ENCODE results near the gene ADAMTS6. TPM values are rescaled to one million over a fixed set of nuclear protein-coding genes. Genes with fewer than 3 reads are reported as not detected.

Gene ADAMTS6
- total RNA-seq, 1 experiment from 2014 or later: 1.2 TPM

DNA sequence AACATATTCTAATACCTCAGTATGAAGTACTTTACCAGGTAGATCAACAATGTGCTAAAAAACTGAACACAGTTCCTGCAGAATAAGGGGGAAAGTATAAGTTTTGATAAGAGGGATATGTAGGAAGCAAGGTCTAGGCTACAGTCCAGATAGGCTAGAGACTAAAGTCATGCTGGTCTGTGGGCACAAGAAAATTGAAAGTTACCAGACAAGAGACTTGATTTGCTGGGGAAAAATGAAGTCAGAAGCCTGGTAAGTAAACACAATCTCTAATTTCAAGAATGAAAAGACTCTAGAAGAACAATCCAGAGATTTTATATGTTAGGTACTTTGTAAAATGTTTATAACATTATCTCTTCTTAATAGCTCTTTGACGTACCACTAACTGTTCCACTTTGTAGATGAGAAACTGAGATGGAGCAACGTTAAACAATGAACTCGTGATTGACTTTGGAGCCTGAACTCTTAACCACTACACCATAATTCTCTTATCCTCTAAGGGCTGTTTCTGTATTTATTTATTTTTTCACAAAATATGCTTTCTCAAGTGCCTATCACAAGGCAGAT lies 19.5 kb downstream of the ADAMTS6 start:
- CTCF ChIA-PET: no interaction called here
- DNase-seq: no peak
- Mint-ChIP-seq H3K4me1 (ENCODE audit: low read depth, unreplicated experiment) (no peaks in the 10 kb centered on the region), H3K27ac (ENCODE audit: unreplicated experiment) (no peak overlapping the region), H3K36me3 (ENCODE audit: insufficient read depth, unreplicated experiment) (no peaks in the 10 kb centered on the region), H3K4me3 (ENCODE audit: low read depth, unreplicated experiment) (no peak overlapping the region), H3K27me3 (ENCODE audit: unreplicated experiment) (no peaks in the 10 kb centered on the region), H3K9me3 (ENCODE audit: low read depth, unreplicated experiment) (no peaks in the 10 kb centered on the region)
- TF ChIP-seq, protein P1, sequence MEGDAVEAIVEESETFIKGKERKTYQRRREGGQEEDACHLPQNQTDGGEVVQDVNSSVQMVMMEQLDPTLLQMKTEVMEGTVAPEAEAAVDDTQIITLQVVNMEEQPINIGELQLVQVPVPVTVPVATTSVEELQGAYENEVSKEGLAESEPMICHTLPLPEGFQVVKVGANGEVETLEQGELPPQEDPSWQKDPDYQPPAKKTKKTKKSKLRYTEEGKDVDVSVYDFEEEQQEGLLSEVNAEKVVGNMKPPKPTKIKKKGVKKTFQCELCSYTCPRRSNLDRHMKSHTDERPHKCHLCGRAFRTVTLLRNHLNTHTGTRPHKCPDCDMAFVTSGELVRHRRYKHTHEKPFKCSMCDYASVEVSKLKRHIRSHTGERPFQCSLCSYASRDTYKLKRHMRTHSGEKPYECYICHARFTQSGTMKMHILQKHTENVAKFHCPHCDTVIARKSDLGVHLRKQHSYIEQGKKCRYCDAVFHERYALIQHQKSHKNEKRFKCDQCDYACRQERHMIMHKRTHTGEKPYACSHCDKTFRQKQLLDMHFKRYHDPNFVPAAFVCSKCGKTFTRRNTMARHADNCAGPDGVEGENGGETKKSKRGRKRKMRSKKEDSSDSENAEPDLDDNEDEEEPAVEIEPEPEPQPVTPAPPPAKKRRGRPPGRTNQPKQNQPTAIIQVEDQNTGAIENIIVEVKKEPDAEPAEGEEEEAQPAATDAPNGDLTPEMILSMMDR (IDR thresholded peaks at IDR 0.05; ENCODE audit: unreplicated experiment): no peak
- intact Hi-C loops (cut with micrococcal nuclease; ENCODE audit: unreplicated experiment): no loop called here
- no TSS peak for BruUV-seq (replicated peaks)

DNA sequence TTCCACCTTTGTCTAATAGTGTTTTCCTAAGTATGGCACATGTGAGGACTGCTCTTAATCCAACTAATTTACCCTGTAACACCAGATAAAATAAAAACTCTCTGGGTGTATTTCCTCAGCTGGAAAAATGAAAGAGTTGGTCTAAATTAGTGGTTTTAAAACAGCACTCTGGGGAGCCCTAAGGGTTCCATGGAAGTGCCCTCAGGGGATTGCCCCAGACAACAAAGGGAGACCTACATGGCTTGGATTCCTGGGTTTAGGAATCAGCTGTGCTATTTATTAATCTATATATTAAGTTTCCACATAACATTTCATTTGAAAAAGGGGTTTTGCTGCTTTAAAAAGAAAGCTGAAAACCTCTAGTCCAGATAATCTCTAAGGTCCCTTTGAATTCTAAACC lies 20.2 kb downstream of the ADAMTS6 start:
- Mint-ChIP-seq H3K4me3 (ENCODE audit: low read depth, unreplicated experiment) (no peak overlapping the region), H3K27me3 (ENCODE audit: unreplicated experiment) (no peaks in the 10 kb centered on the region), H3K9me3 (ENCODE audit: low read depth, unreplicated experiment) (no peaks in the 10 kb centered on the region), H3K4me1 (ENCODE audit: low read depth, unreplicated experiment) (no peaks in the 10 kb centered on the region), H3K36me3 (ENCODE audit: insufficient read depth, unreplicated experiment) (no peaks in the 10 kb centered on the region), H3K27ac (ENCODE audit: unreplicated experiment) (no peak overlapping the region)
- no TSS peak for BruUV-seq (replicated peaks)
- TF ChIP-seq, protein P1 (IDR thresholded peaks at IDR 0.05; ENCODE audit: unreplicated experiment): no peak
- no peak for DNase-seq
- intact Hi-C loops (cut with micrococcal nuclease; ENCODE audit: unreplicated experiment): no loop called here
- CTCF ChIA-PET: no interaction called here

DNA sequence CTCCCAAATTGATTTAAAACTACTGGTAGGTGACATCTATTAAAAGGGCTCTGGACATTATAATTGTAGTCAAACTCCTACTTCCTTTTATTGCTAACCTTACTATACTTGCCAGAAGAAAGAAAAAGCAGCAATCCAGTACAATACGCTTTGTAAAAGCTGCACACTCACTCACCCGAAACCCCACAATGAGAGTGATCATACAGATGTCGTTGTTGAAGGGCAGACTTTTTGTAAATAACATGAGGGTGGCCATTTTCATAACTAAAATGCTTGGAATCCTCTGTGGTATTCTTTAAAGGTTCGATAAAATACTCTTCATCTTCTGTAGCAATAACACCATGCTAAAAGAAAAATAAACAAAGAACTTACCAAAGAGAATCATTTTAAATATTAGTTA lies 21.7 kb downstream of the ADAMTS6 start:
- Mint-ChIP-seq H3K4me3 (ENCODE audit: low read depth, unreplicated experiment) (no peak overlapping the region), H3K36me3 (ENCODE audit: insufficient read depth, unreplicated experiment) (no peaks in the 10 kb centered on the region)
- CTCF ChIA-PET: no interaction called here

DNA sequence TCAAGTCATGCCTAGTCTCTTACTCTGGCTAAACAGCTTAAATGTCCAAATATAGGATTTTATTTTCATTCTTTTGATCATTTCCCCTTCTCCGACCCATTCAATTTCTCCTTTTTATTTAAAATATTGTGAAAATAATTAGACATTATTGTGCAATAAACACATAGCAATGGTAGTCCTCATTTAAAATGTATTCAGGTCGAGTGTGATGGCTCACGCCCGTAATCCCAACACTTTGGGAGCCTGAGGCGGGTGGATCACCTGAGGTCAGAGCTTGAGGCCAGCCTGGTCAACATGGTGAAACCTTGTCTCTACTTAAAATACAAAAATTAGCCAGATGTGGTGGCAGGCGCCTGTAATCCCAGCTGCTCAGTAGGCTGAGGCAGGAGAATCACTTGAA lies 26.7 kb downstream of the ADAMTS6 start:
- Mint-ChIP-seq H3K9me3 (ENCODE audit: low read depth, unreplicated experiment) (no peaks in the 10 kb centered on the region), H3K4me1 (ENCODE audit: low read depth, unreplicated experiment) (no peaks in the 10 kb centered on the region), H3K4me3 (ENCODE audit: low read depth, unreplicated experiment) (no peak overlapping the region), H3K27ac (ENCODE audit: unreplicated experiment) (no peak overlapping the region), H3K27me3 (ENCODE audit: unreplicated experiment) (no peaks in the 10 kb centered on the region), H3K36me3 (ENCODE audit: insufficient read depth, unreplicated experiment) (no peaks in the 10 kb centered on the region)
- BruUV-seq (replicated peaks): no TSS peak
- intact Hi-C loops (cut with micrococcal nuclease; ENCODE audit: unreplicated experiment): no loop called here
- TF ChIP-seq, protein P1 (IDR thresholded peaks at IDR 0.05; ENCODE audit: unreplicated experiment): no peak
- CTCF ChIA-PET: interaction anchor here (0.7 kb wide), 1 partner anchor 329 kb away, joined by 4 read pairs; no protein-coding TSS in a partner anchor
- DNase-seq: no peak

More for the DNA sequence above, 21.7 kb downstream of the ADAMTS6 start:
- no peak for DNase-seq
- Mint-ChIP-seq H3K9me3 (ENCODE audit: low read depth, unreplicated experiment) (no peaks in the 10 kb centered on the region), H3K4me1 (ENCODE audit: low read depth, unreplicated experiment) (no peaks in the 10 kb centered on the region), H3K27me3 (ENCODE audit: unreplicated experiment) (no peaks in the 10 kb centered on the region), H3K27ac (ENCODE audit: unreplicated experiment) (no peak overlapping the region)
- intact Hi-C loops (cut with micrococcal nuclease; ENCODE audit: unreplicated experiment): no loop called here
- TF ChIP-seq, protein P1 (IDR thresholded peaks at IDR 0.05; ENCODE audit: unreplicated experiment): no peak
- no TSS peak for BruUV-seq (replicated peaks)

Data from Calu3 (cell line).